HG03025 (cell line): ENCODE measurements around the gene ARID3B.
"Not testable (repeated sequence)": the region's sequence is repeated elsewhere in the genome, so short reads cannot be mapped to it uniquely, and the experiment has no call there.

Source experiments
- ATAC-seq: cut with Tn5 transposase; IDR thresholded peaks from one replicate; pipeline ENCODE4 v1.9.1; 2021; ENCODE audit warnings: mild to moderate bottlenecking, moderate library complexity; ENCODE audit not compliant: unreplicated experiment, low FRiP score

Gene ARID3B

DNA sequence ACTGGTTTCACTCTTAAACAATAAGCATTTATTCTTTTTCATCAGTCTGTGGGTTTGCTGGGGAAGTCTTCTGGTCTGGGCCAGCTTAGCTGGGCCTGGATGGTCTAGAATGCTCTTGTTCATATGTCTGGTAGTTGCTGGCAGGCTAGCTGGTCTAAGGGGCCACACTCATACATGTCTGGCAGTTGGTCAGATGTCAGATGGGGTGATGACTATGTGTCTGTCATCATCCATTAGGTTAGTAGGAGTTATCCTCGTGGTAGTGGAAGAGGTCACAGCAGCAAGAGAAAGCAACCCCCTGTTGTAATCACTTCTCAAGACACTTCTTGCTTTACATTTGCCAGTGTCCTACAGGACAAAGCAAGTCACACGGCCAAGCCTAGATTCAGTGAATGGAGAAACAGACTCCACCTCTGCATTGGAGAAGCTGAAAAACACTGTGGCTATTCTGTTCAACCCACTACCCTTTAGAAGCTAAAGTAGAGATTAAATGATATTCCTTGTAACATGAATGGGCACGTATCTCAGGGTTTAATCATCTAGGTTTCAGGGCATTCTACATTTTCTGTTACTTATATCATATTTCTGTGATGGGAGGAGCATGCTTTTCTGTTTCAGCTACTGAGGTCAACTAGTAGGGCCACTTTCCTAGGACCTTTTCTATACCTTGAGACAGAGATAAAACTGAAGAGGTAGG lies 5.5 kb upstream of the ARID3B start:
- ATAC-seq, result no peak

DNA sequence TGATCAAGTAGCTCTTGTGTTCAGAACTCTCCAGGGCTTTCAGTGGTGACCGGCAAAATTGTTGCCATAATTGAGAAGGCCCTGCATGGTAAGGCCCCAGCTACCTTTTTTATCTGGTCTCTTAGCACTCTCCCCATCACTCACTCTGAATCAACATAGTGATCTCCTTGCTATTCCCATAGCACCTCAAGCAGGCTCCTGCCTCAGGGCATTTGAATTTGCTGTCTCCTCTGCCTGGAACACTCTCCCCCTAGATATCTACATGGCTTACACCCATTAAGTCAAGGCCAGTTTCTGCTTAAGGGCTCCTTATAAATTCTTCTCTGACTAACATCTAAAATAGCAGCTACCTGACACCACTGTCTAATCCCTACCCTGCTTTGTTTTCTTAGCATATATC lies 3.3 kb upstream of the ARID3B start:
- no peak for ATAC-seq

DNA sequence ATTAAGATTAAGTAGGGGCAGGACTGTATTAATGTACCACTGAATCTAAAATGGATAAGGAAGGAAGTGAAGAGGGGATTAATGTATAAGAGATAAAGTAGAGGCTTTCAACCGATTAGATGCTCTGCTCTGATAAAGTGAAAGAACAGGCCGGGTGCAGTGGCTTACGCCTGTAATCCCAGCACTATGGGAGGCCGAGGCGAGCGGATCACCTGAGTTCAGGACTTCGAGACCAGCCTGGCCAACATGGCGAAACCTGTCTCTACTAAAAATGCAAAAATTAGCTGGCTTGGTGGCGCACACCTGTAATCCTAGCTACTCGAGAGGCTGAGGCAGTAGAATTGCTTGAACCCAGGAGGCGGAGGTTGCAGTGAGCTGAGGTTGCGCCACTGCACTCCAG lies 1.5 kb upstream of the ARID3B start:
- not testable (repeated sequence) for ATAC-seq

DNA sequence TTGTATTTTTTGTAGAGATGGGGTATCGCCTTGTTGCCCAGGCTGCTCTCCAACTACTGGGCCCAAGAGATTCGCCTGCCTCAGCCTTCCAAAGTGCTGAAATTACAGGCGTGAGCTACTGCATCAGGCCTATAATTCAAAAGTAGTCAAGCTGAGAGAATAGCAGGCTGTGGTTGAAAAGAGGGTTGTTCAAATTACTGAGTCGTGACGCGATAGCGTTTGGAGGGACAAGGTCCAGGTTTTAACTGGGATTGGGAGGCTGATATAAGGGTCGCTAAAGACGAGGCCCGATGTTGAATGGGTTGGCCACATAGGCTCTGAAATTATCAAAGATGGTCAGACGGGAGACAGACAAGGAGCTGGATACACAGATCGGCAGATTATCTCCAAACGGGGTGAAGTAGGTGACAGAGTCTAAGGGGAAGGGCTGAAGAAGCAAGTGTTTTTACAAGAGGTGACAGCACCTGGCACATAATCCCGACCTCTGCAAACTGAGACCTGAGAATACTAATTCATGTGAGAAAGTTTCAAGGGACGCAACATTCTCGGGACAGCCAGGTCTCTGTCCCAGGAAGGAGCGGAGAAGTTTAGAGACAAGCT lies 759 bp upstream of the ARID3B start:
- peak; percentile 8 for ATAC-seq

DNA sequence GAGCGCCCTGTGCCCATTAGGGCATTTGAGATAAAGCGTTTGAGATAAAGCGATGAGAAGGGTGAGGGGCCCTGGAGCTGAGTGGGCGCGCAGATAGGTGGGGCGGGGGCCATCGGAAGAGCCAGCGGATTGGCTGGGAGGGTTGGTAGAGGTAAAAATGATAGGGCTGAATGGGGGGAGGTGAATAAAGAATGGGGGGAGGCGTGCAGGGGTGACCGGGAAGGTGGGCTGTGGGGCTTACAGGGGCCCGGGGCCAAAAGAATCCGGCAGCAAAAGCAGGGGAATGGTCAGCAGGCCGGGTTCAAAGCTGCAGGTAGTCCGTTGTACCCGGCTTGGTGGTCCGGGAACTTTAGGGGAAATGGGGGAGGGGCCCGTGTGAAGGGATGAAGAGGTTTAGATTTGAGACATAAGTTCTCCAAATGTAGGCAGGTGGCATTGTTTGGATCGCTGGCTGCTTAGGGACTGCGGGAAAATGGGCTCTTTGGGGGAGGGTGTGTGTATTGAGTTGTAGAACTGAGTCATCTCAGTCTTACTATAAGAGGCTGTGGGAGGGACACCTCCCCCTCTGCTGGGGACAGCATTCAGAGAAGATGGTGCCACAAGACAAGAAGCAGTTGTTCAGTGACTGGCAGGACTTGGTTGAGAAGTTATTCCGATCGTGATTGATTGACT lies 610 bp downstream of the ARID3B start:
- peak; percentile 16 for ATAC-seq

DNA sequence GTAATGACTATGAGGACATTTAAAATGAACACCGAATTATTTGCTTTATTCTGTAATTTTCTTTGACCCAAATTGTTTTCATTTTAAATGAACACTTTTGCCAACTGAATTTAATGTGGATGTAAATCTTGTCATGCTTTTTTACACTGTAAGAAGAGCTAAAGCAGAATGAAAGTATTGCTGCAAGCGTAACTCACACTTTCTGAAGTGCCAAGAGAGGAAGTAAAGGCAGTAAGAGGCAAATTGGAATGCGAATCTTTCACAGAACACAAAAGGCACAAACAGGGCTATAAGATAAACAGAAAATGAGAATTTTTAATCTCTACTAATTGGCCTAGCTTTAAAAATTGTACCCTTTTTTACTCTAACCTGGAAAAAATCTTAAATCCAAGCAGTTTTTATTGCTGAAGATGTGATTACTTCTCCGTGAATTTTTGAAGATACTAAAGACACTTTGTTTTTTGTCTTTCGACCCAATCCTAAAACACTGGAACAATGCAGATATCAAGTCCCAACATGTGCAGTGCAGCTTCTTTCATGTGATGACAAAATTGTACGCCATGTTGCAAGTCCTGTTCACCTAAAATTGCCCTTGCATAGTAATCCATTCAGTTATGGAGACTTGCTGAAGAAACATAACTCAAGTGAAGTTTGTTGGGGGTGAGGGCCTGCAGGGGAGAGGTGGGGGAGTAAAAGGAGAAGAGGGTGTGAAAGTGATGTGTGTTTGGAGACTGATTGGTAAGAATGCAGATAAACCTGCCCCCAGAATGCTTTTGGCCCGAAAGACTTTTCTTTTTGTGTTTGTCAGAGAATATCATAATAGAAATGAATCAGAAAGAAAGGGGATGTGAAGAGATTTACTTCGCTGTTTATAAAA lies 1.4 kb downstream of the ARID3B start:
- ATAC-seq, result no peak

DNA sequence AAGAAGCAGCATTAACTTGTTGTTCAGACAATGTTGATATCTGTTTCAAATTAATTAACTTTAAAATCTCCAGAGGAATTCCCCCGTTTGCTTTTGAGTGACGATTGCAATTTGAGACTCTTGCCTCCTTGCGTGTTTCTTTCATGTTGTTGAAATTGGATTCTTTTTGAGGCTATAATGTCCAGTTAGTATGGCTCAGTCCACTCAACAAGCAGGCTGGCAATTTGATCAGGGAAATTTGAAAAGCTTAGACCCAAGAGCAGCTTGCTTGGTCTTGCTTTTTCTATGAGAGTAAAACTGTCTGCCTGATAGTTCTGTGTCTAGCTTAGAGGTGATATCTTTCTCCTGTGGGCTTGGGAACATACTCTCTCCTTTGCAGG lies 2.0 kb downstream of the ARID3B start:
- ATAC-seq, result no peak

DNA sequence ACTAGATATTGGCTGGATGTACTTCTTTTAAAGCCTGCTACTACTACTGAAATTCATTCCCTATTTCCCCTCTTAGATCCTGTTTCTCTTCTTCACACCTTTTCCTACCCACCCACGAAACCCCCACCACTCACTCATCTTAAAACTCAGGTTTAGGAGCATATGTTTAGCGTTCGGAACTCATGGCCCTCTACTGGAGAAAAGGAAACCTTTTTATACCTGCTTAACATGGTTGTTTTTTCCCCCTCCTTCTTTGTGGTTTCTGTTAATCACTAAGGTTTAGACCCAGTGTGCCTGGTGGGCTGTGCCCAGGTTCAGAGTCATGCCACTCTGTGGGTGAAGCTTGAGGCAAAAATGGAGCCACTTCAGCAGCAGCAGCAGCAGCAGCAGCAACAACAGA lies 2.6 kb downstream of the ARID3B start:
- ATAC-seq, result no peak

DNA sequence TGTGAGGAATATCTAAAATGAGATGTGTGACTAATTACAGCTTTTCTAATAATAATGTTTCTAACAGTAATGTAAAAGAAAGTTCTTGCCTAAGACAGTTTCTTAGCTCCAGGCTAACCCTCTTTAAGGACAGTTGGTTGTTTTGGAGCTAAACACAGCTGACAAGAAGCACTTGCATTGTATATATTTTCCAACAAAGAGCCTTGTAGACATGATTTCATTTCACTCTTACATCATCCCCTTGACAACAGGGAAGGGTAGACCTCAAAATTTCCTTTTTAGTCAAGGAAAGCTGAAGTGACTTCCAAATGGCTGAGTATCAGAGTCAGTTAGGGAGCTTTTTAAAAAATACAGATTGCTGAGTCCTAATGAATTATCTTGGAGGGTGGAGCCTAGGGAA lies 4.1 kb downstream of the ARID3B start:
- ATAC-seq, result no peak

DNA sequence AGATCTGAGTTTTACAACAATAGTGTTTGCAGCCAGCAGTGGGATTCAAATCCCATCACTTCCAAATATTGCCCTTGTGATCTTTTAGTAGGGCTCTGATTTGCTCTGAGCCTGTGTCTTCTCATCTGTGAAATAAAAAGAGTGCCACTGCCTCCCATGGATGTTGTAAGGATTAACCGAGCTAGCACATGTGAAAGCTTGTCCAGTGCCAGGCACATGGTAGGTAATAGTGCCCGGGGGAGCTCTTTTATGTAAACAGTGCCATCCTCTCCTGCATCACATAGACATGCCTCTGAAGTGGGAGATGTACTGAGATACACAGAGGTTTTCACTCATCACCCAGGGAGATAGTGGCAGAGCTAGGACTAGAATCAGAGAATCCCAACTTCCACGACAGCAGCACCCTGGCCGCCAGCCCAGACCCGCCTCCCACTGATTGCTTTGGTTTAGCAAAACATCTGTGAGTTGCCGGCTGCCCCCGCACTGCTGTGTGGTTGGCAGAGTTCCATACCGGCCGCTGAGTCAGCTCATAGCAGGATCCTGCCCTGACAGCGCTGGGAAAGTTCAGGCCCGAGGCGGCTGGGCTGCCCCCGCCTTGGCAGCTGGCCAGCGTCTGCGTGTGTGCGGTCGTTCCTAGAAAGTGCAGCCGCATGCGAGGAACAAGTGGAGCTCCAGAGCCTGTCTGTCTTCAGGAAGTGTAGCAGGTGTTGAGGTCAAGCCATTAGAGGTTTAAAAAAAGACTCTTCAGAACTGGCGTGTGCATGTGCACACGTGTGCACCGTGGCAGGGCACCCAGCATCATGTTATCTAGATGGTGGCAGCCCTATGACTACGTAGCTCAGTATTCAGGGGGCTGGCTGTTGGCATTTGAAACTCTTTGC lies 5.0 kb downstream of the ARID3B start:
- ATAC-seq, result peak; percentile 50

DNA sequence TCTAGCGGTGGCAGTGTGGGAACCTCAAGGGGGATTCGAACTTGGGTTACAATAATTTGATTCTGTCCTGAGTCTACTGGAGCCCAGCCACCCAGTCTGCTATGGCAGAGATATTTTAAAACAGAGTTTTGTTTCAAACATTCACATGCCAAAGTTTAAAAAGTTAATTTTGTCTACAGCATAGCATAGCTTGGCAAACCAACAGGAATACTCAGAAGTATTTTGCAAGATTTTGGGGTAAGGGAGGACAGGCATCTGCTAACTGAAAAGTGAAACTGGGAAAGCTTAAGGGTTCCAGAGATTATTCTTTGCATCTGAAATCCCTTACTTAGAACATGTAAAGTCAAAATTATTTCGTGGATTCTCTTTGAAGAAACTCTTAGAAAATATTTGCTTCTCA lies 6.6 kb downstream of the ARID3B start:
- ATAC-seq, result no peak

DNA sequence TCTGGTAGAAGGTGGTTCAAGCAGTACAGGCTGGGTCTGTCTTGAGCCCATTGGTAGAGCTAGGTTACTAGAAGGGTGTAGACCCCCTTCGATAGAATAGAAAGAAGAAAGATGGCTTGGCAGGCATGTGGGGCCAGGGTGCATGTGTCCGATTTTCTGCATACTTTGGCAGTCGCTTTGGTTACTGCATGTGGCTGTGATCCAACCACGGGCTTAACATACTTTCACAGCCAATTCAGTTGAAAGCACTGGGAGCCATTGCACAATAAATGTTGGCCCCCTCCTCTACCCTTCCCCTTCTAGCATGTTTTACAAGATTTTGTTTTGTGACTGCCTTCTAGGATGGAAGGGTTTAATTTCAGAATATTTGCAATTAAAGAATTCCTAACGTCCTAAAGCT lies 7.2 kb downstream of the ARID3B start:
- ATAC-seq, result no peak

DNA sequence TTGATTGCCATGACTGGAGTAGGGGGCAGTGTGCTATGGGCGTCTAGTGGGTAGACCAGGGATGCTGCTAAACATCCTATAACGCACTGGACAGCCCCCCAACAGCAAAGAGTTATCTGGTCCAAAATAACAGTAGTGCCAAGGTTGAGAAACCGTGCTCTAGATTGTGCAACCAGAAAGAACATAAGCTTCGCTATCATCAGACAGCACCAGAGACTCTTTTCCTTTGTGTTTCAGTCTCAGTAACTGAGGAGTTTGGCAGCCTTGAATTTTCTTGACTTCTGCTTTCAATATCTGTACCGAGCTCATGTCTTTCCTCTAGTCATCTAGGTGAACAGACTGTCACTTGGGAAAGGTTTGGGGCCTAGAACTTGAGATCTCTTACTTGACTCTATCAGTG lies 8.8 kb downstream of the ARID3B start:
- no peak for ATAC-seq

DNA sequence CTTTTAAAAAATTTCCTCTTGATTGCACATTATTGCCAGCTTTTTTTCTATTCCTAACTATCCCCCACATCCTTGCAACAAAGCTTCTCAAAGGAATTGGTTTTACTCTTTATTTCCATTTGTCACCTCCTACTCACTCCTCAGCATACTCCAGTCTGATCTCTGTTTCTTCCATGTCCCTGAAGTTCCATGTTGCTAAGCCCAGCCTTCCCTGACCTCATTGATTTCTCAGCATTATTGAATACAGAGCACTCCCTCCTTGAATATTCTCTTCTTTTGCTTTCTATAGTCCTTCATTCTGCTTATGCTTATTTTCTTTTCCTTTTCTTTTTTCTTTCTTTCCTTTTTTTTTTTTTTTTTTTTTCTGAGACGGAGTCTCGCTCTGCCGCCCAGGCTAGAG lies 10.7 kb downstream of the ARID3B start:
- ATAC-seq, result no peak

DNA sequence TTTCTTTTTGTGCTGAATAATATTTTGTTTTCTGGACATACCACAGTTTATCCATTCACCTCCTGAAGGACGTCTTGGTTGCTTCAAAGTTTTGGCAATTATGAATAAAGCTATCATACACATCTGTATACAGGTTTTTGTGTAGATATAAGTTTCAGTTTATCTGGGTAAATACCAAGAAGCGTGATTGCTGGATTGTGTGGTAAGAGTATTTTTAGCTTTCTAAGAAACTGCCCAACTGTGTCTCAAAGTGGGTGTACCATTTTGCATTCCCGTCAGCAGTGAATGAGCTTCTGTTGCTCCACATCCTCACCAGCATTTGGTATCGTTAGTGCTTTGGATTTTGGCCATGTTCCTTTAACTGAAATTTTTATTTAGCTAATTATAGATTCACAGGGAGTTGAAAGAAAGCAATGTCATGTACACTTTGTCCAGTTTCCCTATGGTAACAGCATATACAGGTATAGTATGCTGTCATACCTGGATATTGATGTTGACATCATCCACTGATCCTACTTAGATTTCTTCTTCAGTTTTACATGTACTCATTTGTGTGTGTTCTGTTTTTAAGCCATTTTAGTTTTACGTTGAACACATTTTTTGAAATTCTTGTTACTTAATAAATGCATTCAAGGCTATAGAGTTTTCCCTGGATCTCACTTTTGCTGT lies 11.9 kb downstream of the ARID3B start:
- ATAC-seq, result no peak

DNA sequence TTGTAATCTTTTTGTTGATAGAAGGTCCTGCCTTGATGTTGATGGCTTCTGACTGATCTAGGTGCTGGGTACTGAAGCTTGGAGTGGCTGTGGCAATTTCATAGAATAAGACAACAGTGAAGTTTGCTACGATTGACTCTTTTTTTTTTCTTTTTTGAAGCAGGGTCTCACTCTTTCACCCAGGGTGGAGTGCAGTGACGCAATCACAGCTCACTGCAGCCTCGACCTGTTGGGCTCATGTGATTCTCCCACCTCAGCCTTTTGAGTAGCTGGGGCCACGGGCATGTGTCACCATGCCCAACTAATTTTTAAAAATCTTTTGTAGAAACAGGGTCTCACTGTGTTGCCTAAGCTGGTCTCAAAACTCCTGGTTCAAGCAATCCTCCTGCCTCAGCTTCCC lies 14.2 kb downstream of the ARID3B start:
- no peak for ATAC-seq

DNA sequence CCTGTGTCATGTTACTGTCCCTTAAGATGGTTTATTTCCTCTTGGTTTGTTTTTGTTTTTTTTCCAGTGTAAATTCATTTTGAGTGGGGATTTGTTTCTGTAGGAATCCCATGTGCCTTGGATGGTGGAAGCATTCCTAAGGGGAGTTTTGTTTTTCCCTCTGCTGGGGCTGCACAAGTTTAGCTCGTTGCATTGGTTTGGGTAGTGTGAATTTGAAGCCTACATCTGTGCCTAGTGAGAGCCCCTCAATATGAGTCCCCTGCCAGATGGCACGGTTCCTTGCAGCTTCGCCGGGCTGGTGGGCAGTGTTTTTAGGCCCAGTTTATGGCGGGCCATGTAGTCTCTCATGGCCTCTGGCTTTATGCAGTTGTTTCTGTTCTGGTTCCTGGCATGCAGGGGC lies 17.7 kb downstream of the ARID3B start:
- ATAC-seq, result no peak

DNA sequence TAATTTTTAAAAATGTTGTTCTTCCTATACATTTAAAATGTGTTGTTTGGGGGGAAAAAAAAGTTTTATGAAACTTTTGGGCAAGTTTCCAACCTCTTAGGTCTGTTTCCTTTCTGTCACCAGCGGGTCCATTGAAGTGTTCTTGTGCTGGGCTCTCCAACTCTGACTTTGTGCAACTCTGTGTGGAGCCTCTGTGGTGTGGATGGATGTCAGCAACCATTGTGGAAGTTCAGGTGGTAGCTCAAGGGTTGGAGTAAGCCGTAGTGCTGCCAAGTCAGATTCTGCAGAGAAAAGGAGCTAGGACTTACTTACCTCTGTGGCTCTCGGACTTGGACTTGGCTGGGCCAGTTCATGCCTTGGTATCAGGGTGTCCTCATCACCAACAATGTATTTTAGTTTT lies 22.4 kb downstream of the ARID3B start:
- no peak for ATAC-seq

DNA sequence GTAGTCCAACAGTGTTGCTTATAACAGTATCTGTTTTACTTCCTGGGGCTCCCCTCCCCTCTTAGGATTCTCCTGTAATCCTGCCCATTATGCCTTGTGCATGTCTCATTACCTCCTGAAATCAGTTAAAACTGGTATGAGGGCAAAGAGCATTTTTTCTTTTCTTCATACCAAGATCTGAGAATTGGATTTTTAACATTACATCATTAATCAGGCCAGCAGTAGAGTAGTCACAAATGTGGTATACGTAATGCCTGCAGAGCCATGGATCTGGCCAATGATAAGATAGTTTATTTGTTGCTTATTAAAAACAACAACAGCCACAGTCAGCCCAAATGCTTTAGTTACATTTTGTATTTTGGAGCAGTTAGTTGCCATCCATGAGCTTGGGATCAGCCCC lies 23.2 kb downstream of the ARID3B start:
- ATAC-seq, result no peak
